Lower leg skin (tissue), 4 donors: ENCODE measurements around the gene RHOH. TPM values are rescaled to one million over a fixed set of nuclear protein-coding genes. Genes with fewer than 3 reads are reported as not detected.

Experiments
- DNase-seq, 2 donors: peaks; one replicate each; pipeline ENCODE4 v3.0.0-alpha.2; 2019; ENCODE audit warnings: low spot score in 2 of 2
- H3K4me3 ChIP-seq: fragments of 200-600 bp; sonication (generic); 2 replicates; pipeline ENCODE4 v1.5.1; 2017; ENCODE audit warnings: mild to moderate bottlenecking, low read depth; ENCODE audit not compliant: poor library complexity, severe bottlenecking
- POLR2A ChIP-seq, 2 donors: fragments of 450-650 bp; IDR thresholded peaks; one replicate each; pipeline ENCODE4 v1.6.1; 2016 to 2017; ENCODE audit warnings: antibody characterized with exemption in 2 of 2, mild to moderate bottlenecking in 1 of 2, moderate library complexity in 1 of 2
- WGBS, 2 donors: methylation state at CpG; one replicate each; pipeline ENCODE4 v1.1.5; 2018; 5-methylcytosine and 5-hydroxymethylcytosine counted together
- intact Hi-C: fragments of 100-400 bp; cut with DNase I; formaldehyde crosslinking; loops from one replicate; pipeline ENCODE4 v1.15.0; 2023; ENCODE audit warnings: low total_unique reads
- total RNA-seq, 4 donors: library from RNA; depleted of rRNA; stranded (reverse); fragments of >200 nt; gene quantifications; one replicate each; pipeline ENCODE4 v1.1.0, GENCODE V29; 2016
- TF ChIP-seq, protein P1 (sequence below), 3 donors: fragments of 450-650 bp; IDR thresholded peaks; one replicate each; pipeline ENCODE4 v1.5.1; 2016; ENCODE audit warnings: antibody characterized with exemption in 3 of 3, mild to moderate bottlenecking in 3 of 3, moderate library complexity in 2 of 3

RHOH gene
- total RNA-seq, 4 donors from 2014 or later, result 1.5 to 3.4 (median 2.2) TPM; not detected in 1

GRCh38 chr4:40228497-40229365 is 31.9 kb downstream of the RHOH start:
- DNase-seq, result no peak
- TF ChIP-seq, protein P1, sequence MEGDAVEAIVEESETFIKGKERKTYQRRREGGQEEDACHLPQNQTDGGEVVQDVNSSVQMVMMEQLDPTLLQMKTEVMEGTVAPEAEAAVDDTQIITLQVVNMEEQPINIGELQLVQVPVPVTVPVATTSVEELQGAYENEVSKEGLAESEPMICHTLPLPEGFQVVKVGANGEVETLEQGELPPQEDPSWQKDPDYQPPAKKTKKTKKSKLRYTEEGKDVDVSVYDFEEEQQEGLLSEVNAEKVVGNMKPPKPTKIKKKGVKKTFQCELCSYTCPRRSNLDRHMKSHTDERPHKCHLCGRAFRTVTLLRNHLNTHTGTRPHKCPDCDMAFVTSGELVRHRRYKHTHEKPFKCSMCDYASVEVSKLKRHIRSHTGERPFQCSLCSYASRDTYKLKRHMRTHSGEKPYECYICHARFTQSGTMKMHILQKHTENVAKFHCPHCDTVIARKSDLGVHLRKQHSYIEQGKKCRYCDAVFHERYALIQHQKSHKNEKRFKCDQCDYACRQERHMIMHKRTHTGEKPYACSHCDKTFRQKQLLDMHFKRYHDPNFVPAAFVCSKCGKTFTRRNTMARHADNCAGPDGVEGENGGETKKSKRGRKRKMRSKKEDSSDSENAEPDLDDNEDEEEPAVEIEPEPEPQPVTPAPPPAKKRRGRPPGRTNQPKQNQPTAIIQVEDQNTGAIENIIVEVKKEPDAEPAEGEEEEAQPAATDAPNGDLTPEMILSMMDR (IDR thresholded peaks at IDR 0.05), result no peak
- TF ChIP-seq POLR2A (IDR thresholded peaks at IDR 0.05), result no peak
- intact Hi-C loops, result no loop called here
- 89 to 93% methylated on average over 10 of the region's 10 CpGs for WGBS, 2 donors
- no peak overlapping the region for H3K4me3 ChIP-seq

- no peak for DNase-seq
- TF ChIP-seq POLR2A (IDR thresholded peaks at IDR 0.05), result no peak
- TF ChIP-seq, protein P1 (IDR thresholded peaks at IDR 0.05), result no peak
- no peak overlapping the region for H3K4me3 ChIP-seq
- 88% methylated on average over 8 of the region's 8 CpGs for WGBS, 2 donors
- intact Hi-C loops, result no loop called here
Observed at GRCh38 chr4:40231316-40231863, 34.6 kb downstream of the RHOH start.

DNA sequence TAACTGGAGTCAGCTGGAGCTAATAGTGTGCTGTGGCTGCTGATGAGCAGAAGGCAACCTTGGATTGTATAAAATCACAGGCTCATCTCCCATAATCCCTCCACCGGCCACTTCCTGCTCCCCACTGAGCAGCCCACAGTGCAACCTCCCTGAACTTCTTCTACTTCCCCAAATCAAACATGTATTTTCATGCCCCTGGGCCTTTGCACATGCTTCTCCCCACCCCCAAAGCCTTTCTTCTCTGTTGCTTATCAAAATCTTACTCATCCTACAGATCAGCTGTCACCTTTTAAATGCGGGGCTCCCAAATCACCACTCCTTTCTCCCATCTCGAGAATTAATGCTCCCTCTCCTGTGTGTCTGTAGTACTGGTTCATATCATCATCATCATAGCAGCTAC is 35.8 kb downstream of the RHOH start:
- no peak overlapping the region for H3K4me3 ChIP-seq
- TF ChIP-seq POLR2A (IDR thresholded peaks at IDR 0.05), result no peak
- TF ChIP-seq, protein P1 (IDR thresholded peaks at IDR 0.05), result no peak
- 51 to 88% methylated on average over 3 of the region's 3 CpGs for WGBS, 2 donors
- no peak for DNase-seq
- intact Hi-C loops, result no loop called here

DNA sequence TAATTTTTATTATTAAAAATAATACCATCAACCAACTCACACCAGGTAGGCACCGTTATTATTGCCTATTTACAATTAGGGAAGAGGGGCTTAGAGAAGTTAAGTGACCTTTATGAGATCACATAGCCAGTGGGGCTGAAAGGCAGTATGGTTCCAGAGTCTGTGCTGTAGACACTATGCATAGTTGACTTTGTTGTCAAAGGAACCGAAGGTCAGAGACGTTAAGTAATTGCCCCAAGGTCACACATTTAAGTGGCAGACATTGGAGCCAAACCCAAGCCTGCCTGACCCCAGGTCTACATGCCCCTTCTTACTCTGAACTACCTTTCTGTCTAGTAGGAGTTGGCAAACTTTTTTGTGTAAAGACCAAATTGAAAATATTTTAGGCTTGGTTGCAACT is 36.4 kb downstream of the RHOH start:
- 60 to 89% methylated on average over 3 of the region's 3 CpGs for WGBS, 2 donors
- no peak overlapping the region for H3K4me3 ChIP-seq
- TF ChIP-seq, protein P1 (IDR thresholded peaks at IDR 0.05), result no peak
- no peak for TF ChIP-seq POLR2A (IDR thresholded peaks at IDR 0.05)
- DNase-seq, result no peak
- intact Hi-C loops, result no loop called here

- TF ChIP-seq POLR2A (IDR thresholded peaks at IDR 0.05), result no peak
- TF ChIP-seq, protein P1 (IDR thresholded peaks at IDR 0.05), result no peak
- intact Hi-C loops, result no loop called here
- H3K4me3 ChIP-seq, result no peak overlapping the region
- 58 to 66% methylated on average over 3 of the region's 3 CpGs for WGBS, 2 donors
- no peak for DNase-seq
Observed at GRCh38 chr4:40234519-40235039, 37.7 kb downstream of the RHOH start.
